Kidney glomerular epithelial cell (primary cell): ENCODE results near the gene FBN1.

Experiments
- DNase-seq: peaks from one replicate; lab custom pipeline; 2025; lab: John Stamatoyannopoulos, UW

FBN1 gene

DNA sequence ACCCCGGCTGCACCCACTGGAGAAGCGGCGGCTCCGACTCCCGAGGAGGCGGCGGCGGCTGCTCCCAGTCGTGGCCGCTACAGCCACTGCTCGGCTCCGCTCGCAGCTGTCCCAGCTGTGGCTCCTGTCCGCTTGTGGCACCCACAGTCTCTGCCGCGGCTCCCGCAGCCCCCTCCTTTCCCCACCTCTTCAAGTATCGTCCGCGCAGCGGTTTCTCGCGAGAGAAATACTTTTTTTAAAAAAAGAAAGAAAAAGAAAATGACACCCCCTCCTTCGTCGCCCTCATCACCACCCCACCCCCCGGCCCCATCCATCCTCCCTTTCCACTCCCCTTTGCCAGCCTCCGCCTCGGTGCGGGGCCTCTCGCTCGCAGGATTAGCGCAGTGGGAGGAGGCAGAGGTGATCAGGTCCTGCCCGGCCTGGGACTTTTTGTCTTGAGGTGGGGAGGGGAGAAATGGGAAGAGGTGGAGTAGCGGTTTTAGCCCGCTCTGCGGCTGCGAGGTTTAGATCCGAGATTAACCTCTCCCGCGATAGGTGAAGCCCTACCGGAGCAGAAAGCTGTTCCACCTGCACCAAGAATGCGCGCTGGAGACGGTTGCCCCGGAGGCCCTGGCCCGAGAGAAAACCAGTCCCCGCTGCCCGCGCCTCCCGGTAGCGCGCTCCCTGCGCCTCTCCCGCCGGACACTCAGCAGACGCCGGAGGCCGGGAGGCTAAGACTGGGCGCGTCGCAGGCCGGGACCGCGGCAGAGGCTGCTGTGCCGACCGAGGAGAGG, at the start of gene FBN1:
FBN1 (minus strand) TSS at position 152 of the 773 bp plus-strand sequence. CDS start 940 bp downstream, outside the sequence.
- DNase-seq = peak; percentile 88

DNA sequence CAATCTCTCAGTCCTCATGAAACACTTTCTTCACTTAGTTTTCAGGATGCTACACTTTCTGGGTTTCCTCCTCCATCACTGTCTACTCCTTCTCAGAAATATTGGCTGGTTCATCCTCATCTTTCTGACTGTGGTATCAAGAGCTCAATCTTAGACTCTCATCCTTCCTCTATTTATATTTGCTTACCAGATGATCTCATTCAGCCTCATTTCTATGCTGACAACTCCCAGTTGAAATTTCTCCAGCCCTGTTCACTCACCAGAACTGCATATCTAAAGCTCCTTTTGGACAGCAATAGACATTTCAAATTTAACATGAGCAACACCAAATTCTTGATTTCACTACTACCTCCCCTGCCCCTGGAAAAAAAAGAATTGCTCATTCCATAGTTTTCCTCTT, 48.0 kb upstream of the FBN1 start:
- DNase-seq = peak; percentile 17

DNA sequence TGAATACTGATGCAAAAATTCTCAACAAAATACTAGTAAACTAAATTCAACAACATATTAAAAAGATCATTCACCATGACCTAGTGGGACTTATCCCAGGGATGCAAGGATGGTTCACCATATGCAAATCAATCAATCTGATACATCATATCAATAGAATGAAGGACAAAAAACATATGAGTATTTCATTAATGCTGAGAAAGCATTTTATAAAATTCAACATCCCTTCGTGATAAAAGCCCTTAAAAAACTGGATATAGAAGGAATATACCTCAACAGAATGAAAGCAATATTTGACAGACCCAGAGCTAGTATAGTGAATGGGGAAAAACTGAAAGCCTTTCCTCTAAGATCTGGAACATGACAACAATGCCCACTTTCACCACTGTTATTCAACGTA, 43.0 kb upstream of the FBN1 start:
- no peak for DNase-seq

DNA sequence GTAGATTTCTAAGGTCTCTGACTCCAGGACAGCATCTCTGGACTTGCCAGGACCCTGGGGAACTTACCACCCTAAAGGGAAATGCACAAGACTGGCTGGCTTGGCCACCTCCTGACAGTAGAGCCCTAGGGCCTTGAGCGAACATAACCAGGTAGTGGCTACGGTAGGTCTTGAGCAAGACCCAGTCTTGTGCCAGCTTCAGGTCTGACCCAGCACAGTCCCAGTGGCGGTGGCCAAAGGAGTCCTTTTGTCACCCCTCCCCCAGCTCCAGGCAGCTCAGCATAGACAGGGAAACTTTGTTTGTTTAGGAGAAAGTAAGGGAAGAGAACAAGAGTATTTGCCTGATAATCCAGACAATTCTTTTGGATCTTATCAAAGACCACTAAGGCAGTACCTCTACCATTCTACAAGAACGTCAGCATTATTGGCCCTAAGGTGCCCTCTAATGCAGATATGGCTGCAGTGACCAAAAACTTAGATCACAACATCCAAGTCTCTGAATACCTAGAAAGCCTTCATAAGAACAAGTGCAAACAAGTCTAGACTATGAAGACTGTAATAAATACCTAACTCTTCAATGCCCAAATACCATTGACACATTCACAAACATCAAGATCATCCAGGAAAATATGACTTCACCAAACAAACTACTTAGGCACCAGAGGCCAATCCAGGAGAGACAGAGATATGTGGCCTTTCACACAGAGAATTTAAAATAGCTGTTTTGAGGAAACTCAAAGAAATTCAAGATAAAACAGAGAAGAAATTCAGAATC, 38.7 kb upstream of the FBN1 start:
- no peak for DNase-seq

DNA sequence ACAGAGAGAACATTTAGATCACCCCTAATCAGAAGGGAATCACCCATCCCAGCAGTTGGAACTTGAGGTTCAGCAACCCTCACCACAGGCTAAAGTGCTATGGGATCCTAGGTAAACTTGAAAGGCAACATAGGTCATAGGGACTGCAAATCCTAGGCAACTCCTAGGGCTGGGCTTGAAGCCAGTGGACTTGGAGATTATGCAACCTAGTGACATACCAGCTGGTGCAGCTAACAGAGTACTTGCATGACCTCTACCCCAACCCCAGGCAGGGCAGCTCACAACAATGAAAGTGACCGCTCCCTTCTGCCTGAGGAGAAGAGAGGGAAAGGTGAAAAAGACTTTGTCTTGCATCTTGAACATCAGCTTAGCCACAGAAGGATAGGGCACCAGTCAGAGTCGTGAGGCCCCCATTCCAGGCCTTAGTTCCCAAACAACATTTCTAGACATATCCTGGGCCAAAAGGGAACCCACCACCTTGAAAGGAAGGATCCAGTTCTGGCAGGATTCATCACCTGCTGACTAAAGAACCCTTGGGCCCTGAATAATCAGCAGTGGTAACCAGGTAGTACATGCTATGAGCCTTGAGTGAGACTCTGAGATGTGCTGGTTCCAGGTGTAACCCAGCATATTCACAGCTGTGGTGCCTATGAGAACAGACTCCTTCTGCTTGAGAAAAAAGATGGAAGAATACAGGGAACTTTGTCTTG, 37.6 kb upstream of the FBN1 start:
- DNase-seq = no peak

DNA sequence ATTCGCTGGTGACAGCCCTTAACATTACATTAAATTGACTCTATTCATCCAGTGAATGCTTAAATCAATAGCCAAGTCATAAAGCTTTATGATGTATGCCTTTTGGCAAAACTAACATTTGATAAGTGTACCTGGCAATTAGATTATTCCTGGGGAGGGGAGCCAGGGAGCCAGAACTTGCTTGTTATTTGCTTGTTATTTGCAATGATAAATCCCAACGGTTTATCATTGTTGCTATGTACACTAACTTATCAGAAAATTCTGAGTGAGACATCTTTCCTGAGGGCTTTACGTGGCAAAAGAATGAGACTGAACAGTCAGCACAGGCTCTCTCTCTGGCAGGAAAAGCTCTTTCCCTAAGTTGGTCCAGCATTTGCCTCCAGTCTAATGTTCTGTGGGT, 35.8 kb upstream of the FBN1 start:
- DNase-seq = no peak

DNA sequence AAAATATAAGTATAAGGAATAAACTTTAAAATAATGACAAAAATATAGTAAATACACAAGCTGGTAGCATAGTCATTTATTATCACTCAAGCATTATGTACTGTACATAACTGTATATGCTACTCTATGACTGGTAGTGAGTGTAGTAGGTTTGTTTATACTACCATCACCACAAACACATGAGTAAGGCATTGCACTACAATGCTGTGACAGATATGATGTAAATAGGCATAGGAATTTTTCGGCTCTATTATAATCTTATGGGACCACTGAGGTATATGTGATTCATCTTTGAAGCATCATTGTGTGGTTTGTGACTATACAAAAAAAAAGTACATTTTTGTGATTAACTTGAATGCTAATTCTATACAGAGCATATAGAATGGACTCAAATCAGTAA, 35.3 kb upstream of the FBN1 start:
- DNase-seq = no peak

DNA sequence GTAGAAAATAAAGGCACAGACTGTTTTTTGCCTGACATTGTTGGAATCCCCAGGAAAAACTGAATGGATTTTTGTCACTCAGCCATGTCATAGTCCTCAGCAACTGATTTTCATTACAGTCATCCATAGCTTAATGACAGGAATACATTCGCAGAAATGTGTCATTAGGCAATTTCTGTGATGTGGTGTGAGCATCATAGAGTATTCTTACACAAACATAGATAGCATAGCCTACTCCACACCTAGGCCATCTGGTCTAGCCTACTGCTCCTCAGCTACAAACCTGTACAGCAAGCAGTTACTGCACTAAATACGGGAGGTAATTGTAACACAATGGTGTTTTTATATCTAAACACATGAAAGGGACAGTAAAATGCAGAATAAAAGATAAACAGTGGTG, 34.4 kb upstream of the FBN1 start:
- DNase-seq = no peak

DNA sequence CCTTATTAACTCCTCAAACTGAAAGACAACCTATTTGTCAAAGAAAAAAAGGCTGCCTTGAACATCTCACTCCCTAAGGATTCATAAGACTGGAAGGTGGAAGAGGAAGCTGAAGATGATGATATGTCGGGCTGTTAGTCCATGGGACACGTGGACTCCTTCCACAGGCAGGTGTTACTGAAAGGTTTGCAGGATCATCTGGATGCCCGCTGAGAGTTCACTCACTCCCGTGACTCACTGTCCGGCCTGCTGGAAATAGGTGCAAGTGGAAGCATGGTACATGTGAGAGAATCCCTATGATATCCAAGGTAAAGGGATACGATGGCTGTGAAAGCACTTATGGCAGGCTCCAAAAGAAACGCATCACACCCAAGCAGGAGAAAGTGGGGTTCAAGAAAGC, 33.3 kb upstream of the FBN1 start:
- no peak for DNase-seq

DNA sequence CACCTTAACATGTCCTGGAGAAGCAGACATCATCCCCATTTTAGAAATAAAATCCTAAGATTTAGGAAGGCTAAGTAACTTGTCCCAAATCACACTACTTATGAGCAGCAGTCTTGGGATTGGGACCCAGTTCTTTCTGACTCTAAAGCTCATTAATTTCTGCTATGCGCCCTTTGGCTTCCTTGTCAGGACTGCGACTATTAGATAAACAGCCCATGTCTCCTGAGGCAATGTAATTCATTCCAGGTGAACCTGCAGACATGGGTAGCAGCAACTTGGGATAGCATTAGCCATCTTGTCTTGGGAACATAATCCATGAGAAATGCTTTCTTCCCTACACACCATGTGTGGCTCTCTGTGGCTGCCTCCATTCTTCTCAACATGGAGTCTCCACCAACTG, 32.3 kb upstream of the FBN1 start:
- no peak for DNase-seq

DNA sequence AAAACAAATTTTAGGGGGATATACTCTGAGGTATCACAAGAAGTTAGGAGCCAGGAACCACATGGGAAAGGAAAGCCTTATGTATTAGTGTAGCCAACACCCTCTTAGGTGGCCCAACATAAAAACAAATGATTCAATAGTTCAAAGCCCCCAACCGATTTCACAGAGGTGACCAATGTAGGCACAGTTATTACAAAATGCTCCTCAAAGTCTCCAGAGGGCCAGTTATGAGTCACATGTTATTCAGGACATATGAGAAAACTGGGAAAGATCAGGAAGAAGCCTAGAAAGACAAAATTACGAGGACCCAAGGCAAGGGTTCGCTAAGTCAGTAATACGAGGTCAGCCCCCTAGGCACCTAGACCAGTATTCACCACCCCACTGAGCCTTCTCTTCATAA, 29.9 kb upstream of the FBN1 start:
- DNase-seq = no peak

DNA sequence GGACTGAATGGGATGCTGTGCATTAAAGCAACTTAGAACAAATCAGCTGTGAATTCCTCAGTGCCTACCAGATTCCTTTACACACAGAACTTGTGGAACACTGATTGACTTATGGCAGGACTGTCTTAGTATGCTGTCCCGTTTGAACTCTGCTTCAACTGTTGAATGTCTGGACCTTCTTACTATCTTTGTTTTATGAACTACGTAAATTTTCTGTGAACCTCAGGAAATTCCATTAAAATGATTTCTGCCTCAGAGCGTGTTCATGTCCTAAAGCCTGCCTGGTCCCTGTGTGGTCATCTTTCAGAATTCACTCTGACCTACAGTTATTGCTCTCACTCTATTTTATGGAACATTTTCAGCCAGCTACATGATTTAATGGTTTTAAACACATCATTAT, 29.4 kb upstream of the FBN1 start:
- DNase-seq = no peak

DNA sequence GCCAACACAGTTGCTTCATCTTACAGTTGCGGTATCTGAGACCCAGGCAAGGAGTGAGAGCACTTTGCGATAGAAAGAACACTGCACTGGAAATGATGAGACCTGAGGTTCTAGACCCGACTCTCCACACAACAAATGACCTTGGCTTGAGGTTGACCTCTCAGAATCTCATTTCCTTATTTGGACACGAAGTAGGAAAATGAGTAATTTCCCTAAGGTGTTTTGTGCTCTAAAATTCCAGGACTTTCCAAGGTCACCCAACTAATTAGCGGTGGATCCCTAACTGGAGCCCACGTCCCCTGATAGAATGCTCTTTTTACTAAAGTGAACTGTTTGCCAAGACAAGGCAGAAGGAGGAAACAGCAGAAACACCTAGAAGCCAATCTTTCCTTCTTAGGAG, 26.7 kb upstream of the FBN1 start:
- DNase-seq = no peak

DNA sequence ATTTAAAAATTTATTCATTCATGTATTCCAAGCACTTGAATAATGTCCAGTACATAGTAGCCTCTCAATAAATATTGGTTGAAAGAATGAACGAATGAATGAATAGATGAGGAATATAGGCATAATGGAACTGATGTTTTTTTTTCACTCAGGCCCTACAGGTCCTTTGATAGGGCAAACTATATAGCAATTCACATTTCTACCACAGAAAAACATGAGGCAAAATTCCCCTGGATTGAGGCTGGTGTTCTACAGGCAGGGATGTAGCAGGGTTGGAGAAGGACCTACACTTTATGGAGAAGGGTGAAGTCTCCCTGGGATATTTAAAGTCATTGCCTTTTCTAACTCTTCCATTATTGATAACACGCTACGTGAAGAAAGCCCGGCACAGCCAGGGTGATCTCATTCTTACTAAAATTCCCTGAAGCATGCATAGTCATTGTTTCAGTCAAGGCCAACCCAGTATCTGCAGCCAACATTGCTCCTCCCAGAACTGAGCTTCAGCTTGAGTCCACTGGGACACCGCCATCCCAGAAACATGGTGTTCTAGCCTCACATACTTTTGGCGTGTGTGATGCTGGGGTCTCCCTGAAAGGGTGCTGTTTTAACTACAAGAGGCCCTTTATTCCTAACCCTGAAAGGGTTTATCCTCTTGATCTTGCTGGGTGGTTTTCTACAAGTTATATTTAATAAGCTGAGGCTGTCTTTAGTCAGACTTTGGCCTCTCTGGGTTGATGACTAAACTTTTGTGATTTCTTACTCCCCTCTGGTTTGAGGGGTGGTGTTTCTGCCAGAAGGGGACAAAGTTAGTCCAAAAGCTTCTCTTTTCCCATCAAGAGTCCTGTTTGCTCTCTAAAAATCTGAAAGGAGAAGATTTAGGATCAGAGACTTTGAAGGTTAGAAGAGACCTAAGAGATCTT, 25.9 kb upstream of the FBN1 start:
- DNase-seq = peak; percentile 13

DNA sequence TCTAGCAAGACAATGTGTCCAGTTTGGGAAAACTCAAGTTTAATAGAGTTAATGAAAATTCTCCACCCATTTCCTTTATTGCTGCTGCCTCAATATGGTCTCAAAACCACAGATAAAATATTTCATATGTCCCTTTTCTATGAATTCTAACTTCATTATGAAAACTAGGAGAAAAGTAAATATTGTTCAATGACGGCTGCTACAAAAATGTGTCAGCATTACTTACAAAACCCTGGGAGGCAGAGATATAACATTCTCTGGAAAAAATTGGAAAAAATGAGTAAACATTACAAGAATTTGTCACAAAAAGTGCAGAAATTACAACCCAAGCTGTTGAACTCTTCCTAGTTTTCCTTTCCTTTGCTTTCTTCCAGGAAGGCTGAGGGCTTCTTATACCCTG, 22.2 kb upstream of the FBN1 start:
- no peak for DNase-seq

DNA sequence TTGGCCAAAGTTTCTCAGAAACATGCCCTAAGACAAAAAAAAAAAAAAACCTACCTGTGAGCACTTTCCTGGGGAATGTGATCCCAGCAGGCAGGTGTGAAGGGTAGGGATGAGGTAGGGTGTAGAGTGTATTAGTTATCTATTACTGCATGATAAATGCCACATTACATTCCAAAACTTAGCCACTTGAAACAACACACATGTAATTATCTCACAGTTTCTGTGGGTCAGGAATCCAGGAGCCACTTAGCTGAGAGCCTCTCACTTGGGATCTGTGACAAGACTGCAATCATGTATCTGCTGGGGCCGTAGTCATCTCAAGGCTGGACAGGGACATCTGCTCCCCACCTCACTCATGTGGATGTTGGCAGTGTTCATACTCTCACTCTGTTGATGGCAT, 18.9 kb upstream of the FBN1 start:
- DNase-seq = no peak

DNA sequence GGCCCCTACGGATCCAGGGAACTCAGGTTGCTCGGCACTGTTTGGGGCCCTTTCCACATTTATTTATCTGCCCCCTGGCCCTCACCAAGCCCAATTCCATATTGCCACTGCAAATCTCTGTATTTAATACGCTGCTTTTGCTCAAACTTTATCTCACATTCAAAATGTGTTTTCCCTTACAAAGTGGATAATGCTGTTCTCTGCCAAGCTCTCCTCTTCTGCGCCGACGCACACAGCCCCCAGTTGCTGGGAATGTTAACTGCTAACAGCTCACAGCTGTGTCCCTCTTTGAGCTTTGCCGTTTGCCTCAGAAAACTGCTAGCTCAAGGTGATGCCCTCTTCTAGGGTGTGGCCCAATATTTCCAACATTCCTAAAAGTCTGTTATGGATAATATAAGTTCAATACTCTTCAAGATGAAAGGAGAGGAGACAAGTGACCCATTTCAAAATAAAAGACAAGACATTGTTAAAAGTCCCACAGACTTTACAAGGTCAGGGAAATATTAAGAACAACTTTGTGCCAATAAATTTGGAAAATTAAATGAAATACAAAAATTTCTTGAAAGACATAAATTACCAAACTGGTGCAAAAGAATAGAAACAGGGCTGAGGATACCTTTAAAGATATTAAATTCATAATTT, 12.6 kb upstream of the FBN1 start:
- no peak for DNase-seq

DNA sequence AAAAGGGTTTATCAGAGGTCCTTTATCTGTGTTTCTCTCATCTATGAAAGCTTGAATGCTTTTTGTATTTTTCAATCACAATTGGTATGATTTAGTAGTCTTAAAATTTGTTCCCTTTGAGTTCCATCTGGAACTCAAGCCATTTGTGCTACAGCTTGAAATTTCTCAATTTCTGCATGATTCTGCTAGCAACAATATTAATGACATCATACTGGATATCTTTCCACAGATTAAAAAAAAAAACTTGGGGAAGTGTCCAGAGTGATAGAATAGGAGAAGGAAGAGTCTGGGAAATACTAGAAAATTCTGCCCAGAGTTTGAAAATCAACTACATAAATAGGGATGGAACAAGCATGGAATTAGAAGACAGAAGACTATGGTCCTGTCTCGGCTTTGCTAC, 9.3 kb upstream of the FBN1 start:
- no peak for DNase-seq

DNA sequence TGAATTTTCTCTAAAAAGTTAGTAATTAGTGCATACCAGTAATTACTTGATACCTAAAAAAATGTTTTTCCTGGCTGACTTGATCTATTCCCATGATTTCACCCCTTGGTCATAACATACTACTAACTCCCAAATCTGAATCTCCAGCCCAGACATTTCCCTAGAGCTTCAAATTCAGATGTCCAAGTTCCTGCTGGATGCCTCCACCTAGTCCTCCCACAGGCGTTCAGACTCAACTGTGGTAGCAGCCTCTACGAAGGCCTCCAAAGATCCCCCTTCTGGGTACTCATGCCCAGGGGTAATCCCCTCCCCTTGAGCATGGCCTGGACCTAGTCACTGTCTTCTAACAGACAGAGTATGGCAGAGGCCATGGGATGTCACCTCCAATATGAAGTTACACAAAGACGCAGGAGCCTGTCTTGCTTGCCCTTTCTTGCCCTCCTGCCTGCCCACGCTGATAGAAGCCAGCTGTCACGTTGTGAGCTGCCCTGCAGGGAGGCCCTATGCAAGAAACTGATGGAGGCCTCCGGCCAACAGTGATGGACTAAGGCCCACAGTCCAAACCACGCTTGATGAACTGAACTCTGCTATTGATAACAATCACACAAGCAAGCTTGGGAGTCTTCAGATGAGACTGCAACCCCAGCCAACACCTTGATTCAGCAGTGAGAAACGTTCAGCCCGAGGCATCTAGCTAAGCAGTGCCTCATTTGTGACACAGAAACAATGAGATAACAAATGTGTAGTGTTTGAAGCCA, 8.6 kb upstream of the FBN1 start:
- no peak for DNase-seq

DNA sequence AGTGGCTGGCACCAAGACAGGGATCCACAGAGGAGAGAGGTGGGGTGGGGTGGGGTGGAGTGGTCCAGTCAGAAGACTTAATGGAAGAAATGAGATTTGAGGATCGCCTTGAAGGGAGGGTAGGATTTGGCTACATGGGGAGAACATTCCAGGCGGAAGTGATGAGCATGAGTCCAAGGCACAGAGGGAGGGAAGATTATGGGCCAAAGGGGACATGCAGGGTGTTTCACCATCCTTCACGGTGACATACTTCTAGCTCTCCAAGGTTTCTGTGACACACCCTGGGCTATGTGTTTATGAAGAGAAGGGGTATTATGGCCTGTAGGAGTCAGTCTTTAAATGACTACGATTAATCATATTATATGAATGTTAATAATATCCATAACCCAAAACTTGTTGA, 7.7 kb upstream of the FBN1 start:
- DNase-seq = no peak
